Globus pallidus (tissue), 1 donor: ENCODE measurements around the gene PAK5.

Experiments
- DNase-seq: peaks from one replicate; pipeline ENCODE4 v3.0.0-alpha.2; 2015; ENCODE audit warnings: low spot score

The PAK5 gene

DNA sequence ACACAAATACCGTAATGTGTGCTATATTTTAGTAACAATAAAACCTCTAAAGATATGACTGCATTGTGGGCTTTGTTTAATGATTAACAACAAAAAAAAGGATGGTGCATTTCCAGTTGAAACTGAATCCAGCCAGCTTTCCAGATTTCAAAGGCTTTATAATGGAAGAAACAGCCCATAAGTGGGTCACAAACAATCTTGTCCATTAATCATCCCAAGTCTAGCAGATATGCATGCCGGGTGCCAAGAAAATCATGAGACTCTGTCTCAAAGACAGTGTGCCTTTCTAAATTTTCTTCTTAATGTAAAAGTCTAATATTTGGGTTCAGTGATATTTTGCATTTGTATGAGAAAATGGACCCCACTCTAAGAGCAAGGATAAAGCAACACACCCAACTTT lies 345.1 kb downstream of the PAK5 start:
- no peak for DNase-seq

DNA sequence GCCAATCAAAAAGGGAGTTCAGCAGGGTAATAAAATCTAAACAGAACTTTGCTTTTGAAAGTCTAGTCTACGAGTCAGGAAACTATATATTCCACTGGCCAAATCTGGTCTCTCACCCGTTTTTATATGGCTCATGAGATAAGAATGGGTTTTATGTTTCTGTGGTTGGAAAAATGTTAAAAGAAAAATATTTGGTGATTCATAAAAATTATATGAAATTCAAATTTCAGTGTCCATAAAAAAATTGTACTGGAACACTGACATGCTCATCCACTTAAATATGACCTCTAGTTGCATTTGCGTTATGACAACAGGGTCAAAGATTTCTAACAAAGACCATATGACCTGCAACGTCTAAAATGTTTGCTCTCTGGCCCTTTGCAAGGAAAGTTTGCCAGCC lies 346.8 kb downstream of the PAK5 start:
- no peak for DNase-seq

DNA sequence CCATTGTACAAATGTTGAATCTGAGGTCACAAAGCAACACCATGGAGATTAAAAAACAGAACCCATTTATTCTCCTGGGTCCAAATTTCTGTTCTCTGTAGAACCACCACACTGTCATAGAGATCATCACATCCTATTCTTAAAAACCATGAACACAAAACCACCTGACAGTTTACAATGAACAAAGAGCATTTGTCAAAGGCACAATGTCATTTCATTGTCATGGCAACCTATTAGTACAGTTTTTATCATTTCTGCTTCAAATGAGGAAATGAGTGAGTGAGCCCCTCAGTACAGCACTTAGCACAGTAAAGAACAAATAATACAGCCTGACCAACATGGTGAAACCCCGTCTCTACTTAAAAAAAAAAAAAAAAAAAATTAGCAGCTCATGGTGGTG lies 347.6 kb downstream of the PAK5 start:
- no peak for DNase-seq

DNA sequence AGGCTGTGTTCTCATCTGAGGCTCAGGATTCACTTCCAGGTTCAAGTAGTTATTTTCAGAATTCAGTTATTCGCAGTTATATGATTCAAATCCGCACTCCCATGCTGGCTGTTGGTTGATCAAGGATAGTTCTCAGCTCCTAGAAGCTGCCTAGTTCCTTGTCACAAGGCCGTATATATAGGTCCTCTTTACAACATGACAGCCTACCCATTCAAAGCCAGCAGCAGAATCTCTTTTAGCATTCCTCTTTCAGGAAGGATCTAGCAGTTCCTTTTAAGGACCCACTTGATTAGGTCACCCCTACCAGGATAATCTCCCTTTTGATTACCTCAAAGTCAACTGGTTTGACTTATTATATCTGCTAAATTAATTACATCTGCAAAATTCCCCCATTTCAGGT lies 348.2 kb downstream of the PAK5 start:
- no peak for DNase-seq

DNA sequence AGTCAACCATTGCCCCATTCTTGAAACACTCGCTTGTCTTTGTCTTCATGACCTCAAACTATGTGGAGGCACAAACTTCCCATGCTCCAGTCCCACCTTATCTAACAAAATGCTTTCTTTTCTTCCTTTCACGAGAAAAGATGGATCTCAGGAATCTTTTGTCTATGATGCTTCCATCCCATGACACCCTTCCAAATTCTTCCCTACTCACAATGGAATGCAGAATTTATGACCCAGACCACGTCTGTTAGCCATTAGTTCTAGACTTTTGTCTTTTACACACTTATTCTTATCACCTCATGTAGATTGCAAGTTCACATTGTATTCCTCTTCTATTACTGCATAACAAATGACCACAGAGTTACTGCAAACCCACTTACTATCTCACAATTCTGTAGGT lies 348.7 kb downstream of the PAK5 start:
- no peak for DNase-seq

DNA sequence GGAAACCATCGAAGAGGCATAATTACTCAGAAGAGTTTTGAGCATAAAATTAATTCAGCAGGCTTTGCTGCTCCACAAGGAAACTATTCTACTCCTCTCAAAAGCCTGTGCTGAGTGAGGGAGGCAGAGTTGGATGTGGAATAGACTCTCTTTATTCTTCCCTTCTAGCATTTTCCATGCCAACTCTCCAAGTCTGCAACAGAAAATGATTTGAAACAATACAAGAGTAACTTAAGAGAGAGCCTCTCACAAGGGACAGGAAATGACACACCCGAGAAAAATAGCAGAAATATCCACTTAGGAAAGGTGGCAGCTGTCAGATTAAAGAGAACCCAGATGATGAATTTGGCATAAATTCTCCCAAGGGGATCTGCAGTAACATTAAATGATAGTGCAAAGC lies 350.8 kb downstream of the PAK5 start:
- peak; percentile 78 for DNase-seq
